Endothelial cell of umbilical vein (primary cell): ENCODE results near the gene DIO1. TPM values are rescaled to one million over a fixed set of nuclear protein-coding genes. Genes with fewer than 3 reads are reported as not detected.

Experiments
- BruUV-seq: library from RNA; stranded (reverse); fragments of 400-500 nt; replicated peaks from 2 replicates; lab custom pipeline; 2021; lab: Mats Ljungman, UMichigan
- CTCF ChIA-PET: fragments of 300-600, 350-600 bp; sonication (Branson Sonifier 250); formaldehyde crosslinking; loops from one replicate; lab custom pipeline; 2021; ENCODE audit warnings: antibody characterized with exemption, inconsistent platforms; lab: Charles Lee
- POLR2A ChIA-PET: fragments of 300-600, 350-600 bp; sonication (Branson Sonifier 250); formaldehyde crosslinking; loops from one replicate; lab custom pipeline; 2021; ENCODE audit warnings: antibody characterized with exemption, inconsistent platforms; lab: Charles Lee
- DNase-seq: peaks from one replicate; pipeline ENCODE4 v3.0.0-alpha.2; 2011; ENCODE audit warnings: low read depth, low spot score
- FAIRE-seq: peaks from 2 replicates; lab custom pipeline; 2011; peaks lifted over from hg19 to GRCh38; lab: Jason Lieb, UNC
- H2AFZ ChIP-seq: 2 replicates; pipeline ENCODE4 v1.6.0; 2012; ENCODE audit warnings: low read depth, low read length, control low read depth, inconsistent platforms
- H3K27ac ChIP-seq: 2 replicates; pipeline ENCODE4 v1.5.1; 2011; ENCODE audit warnings: low read depth, mild to moderate bottlenecking, control low read depth, low read length, moderate library complexity; ENCODE audit not compliant: insufficient read depth
- H3K27me3 ChIP-seq, 2 experiments: 2 replicates each; pipeline versions ENCODE4 v1.6.0 to v1.6.1; 2011; ENCODE audit warnings: low read length in 2 of 2, mixed read lengths in 1 of 2; ENCODE audit not compliant: control insufficient read depth in 2 of 2, insufficient read depth in 2 of 2
- H3K36me3 ChIP-seq, 2 experiments: 2 replicates in 1 of 2; 3 replicates in 1 of 2; pipeline ENCODE4 v1.5.1; 2011; ENCODE audit warnings: low read length in 2 of 2, mild to moderate bottlenecking in 1 of 2, moderate library complexity in 1 of 2; ENCODE audit not compliant: control insufficient read depth in 2 of 2, insufficient read depth in 2 of 2; ENCODE audit errors: extremely low read depth in 1 of 2
- H3K4me1 ChIP-seq: 3 replicates; pipeline ENCODE4 v1.5.1; 2011; ENCODE audit warnings: mild to moderate bottlenecking, low read length; ENCODE audit not compliant: control insufficient read depth, insufficient read depth; ENCODE audit errors: extremely low read depth
- H3K4me2 ChIP-seq: 2 replicates; pipeline ENCODE4 v1.6.1; 2011; ENCODE audit warnings: low read length, control low read depth, mixed read lengths; ENCODE audit not compliant: insufficient read depth
- H3K4me3 ChIP-seq, 3 experiments: fragments of 200-600 bp in 1 of 3; sonication (generic), shearing (Covaris generic) in 1 of 3; replicated peaks in 1 of 3; 2 replicates each; pipeline ENCODE4 v1.5.1; 2011 to 2016; ENCODE audit warnings: control low read depth in 3 of 3, low read length in 3 of 3, mild to moderate bottlenecking in 2 of 3, inconsistent platforms in 1 of 3, low read depth in 1 of 3, moderate library complexity in 1 of 3; ENCODE audit not compliant: insufficient read depth in 1 of 3
- H3K79me2 ChIP-seq: 2 replicates; pipeline ENCODE4 v1.6.0; 2012; ENCODE audit warnings: low read length, inconsistent platforms; ENCODE audit not compliant: control insufficient read depth, insufficient read depth
- H3K9ac ChIP-seq: replicated peaks from 2 replicates; pipeline ENCODE3; 2011; ENCODE audit warnings: low read length, control low read depth; ENCODE audit not compliant: insufficient read depth; ENCODE audit errors: extremely low read depth
- H3K9me1 ChIP-seq: replicated peaks from 3 replicates; pipeline ENCODE4 v1.6.0; 2011; ENCODE audit warnings: mild to moderate bottlenecking, low read length; ENCODE audit not compliant: control insufficient read depth, insufficient read depth; ENCODE audit errors: extremely low read depth
- H3K9me3 ChIP-seq: replicated peaks from 2 replicates; pipeline ENCODE4 v1.5.1; 2012; ENCODE audit warnings: low read length, inconsistent platforms; ENCODE audit not compliant: control insufficient read depth, insufficient read depth
- H4K20me1 ChIP-seq: replicated peaks from 2 replicates; pipeline ENCODE3; 2011; ENCODE audit warnings: mild to moderate bottlenecking, low read length; ENCODE audit not compliant: control insufficient read depth, insufficient read depth; ENCODE audit errors: extremely low read depth
- CTCF ChIP-seq, 2 donors: IDR thresholded peaks; 1 replicate in 1 of 2; 2 replicates in 1 of 2; pipeline ENCODE4 v1.5.1; 2011; ENCODE audit warnings: low read length in 2 of 2, mild to moderate bottlenecking in 2 of 2, moderate library complexity in 2 of 2, control low read depth in 1 of 2, inconsistent platforms in 1 of 2, low read depth in 1 of 2; ENCODE audit not compliant: insufficient read depth in 1 of 2; ENCODE audit errors: extremely low read depth in 1 of 2
- EZH2 ChIP-seq: IDR thresholded peaks from 2 replicates; pipeline ENCODE4 v1.6.1; 2012; ENCODE audit warnings: borderline replicate concordance, low read depth, mild to moderate bottlenecking, moderate library complexity, low read length, inconsistent platforms; ENCODE audit not compliant: severe bottlenecking
- FOS ChIP-seq: IDR thresholded peaks from 2 replicates; pipeline ENCODE4 v1.6.1; 2011; ENCODE audit warnings: mild to moderate bottlenecking, low read length, moderate library complexity, borderline replicate concordance; ENCODE audit not compliant: insufficient read depth
- GATA2 ChIP-seq: IDR thresholded peaks from 2 replicates; pipeline ENCODE4 v1.7.0; 2011; ENCODE audit warnings: low read depth, mild to moderate bottlenecking, moderate library complexity, mixed read lengths, low read length; ENCODE audit not compliant: insufficient read length, insufficient read depth
- JUN ChIP-seq: IDR thresholded peaks from 2 replicates; pipeline ENCODE4 v1.6.1; 2011; ENCODE audit warnings: borderline replicate concordance, low read depth; ENCODE audit not compliant: insufficient read length, insufficient read depth
- MAX ChIP-seq: IDR thresholded peaks from 2 replicates; pipeline ENCODE4 v1.6.1; 2011; ENCODE audit not compliant: insufficient read depth, insufficient read length
- MYC ChIP-seq: IDR thresholded peaks from one replicate; pipeline ENCODE4 v1.6.1; 2011; ENCODE audit warnings: mild to moderate bottlenecking, low read depth, low read length
- POLR2A ChIP-seq: IDR thresholded peaks from 2 replicates; pipeline ENCODE4 v1.6.1; 2012; ENCODE audit warnings: low read depth, mild to moderate bottlenecking, control low read depth, low read length
- POLR2AphosphoS5 ChIP-seq: IDR thresholded peaks from 2 replicates; pipeline ENCODE4 v1.6.1; 2012; ENCODE audit warnings: low read depth, mild to moderate bottlenecking, control low read depth, low read length, moderate library complexity; ENCODE audit not compliant: insufficient read depth
- dilution Hi-C: fragments of 300-500 bp; cut with MboI; formaldehyde crosslinking; loops from one replicate; pipeline ENCODE4 v1.15.0; 2019; ENCODE audit warnings: low sequenced_read_pairs; ENCODE audit not compliant: extremely low pct_ligation_motif_present
- intact Hi-C: fragments of 100-400 bp; cut with micrococcal nuclease; formaldehyde crosslinking; loops from one replicate; pipeline ENCODE4 v1.10.0; 2022
- polyA plus RNA-seq, 4 experiments: library from polyadenylated mRNA; depleted of rRNA in 3 of 4; stranded (reverse) in 3 of 4; unstranded in 1 of 4; fragments of >200 nt; gene quantifications; 2 replicates each; pipeline versions ENCODE4 v1.2.1 to v1.2.3, GENCODE V29; 2011 to 2012; ENCODE audit warnings: missing spikeins in 1 of 4
- total RNA-seq: library from RNA; stranded (reverse); gene quantifications from 2 replicates; pipeline ENCODE4 v1.2.3, GENCODE V29; 2021

Gene DIO1
- total and polyA plus RNA-seq, 2 donors (not counting 3 experiments of a cell fraction or from before 2014, with no cell fraction given) = not detected

GRCh38 chr1:53927376-53927881, 33.4 kb downstream of the DIO1 start:
- no TSS peak for BruUV-seq
- no peaks in the 10 kb centered on the region for H3K4me1 ChIP-seq
- no peak for TF ChIP-seq EZH2
- no peak for TF ChIP-seq CTCF (IDR thresholded peaks at IDR 0.05; ENCODE audit: extremely low read depth in 1 of 2, insufficient read depth in 1 of 2, low read depth in 1 of 2, low read length in 2 of 2)
- TF ChIP-seq GATA2 = no peak
- TF ChIP-seq MYC = no peak
- no peak for TF ChIP-seq JUN
- no peak for TF ChIP-seq FOS
- no peak for TF ChIP-seq MAX
- no peak for TF ChIP-seq POLR2AphosphoS5
- no peak for TF ChIP-seq POLR2A
- no peak overlapping the region for H3K4me2 ChIP-seq
- H4K20me1 ChIP-seq = no peaks in the 10 kb centered on the region
- H3K9me3 ChIP-seq = no peaks in the 10 kb centered on the region
- DNase-seq (no peak), FAIRE-seq (no peak)
- H3K9ac ChIP-seq = no peak overlapping the region
- H3K4me3 ChIP-seq = no peak overlapping the region
- H3K79me2 ChIP-seq = no peaks in the 10 kb centered on the region
- no peaks in the 10 kb centered on the region for H3K9me1 ChIP-seq
- peaks cover under 1 to 7% of the 10 kb centered on the region in 2 experiments for H3K36me3 ChIP-seq
- H3K27me3 ChIP-seq = no peaks in the 10 kb centered on the region
- POLR2A ChIA-PET = no interaction called here
- intact Hi-C loops = no loop called here
- dilution Hi-C loops = no loop called here
- no peak overlapping the region for H2AFZ ChIP-seq
- CTCF ChIA-PET = interaction anchor here (1.1 kb wide), 1 partner anchor 18 kb away, joined by 4 read pairs; the partner anchor contains the start of gene IFT25
- no peak overlapping the region for H3K27ac ChIP-seq
